22Rv1 (cell line): ENCODE data around the gene HSPA9.

Experiments used
- CTCF ChIP-seq: fragments of 450-650 bp; IDR thresholded peaks from 2 replicates; pipeline ENCODE4 v1.5.1; 2017; ENCODE audit warnings: mild to moderate bottlenecking
- ZFX ChIP-seq: fragments of 450-650 bp; IDR thresholded peaks from 2 replicates; pipeline ENCODE4 v1.6.1; 2017; ENCODE audit warnings: antibody characterized with exemption, borderline replicate concordance

DNA sequence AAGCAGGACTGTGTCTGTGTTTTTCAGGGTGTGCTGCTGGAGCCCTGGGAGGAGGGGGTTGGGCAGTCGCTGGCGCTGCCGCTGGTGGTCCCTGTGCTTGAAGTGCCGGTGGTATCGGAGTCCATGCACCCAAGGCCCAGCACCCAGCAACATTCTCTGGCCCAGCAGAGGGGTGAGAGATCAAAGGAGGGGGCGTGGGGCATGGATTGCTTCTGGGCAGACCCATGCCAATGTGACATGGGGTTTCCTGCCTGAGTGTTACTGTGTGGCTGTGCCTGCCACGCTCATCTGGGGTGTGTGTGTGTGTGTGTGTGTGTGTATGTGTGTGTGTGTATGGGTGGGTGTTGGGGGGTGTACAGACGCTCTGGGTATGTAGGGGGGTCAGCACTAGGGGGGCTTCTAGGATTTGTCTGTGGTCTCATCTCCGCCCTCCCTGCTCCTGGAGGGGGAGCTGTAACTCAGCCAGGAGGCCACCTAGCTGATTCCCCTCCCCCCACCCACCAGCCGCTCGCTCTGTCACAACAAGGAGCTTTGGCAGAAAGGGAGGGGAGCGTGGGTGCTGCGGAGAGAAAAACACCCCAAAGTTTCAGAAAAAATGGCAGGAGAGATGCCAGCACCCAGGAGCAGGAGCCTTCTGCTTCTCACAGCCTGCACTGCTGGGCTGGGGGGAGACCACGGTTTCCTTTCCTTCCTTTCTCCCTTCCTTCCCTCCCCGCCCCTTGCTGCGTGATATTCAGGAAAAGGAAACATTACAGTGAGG lies 35.9 kb upstream of the HSPA9 start:
- no peak for TF ChIP-seq CTCF
- no peak for TF ChIP-seq ZFX
